Neuronal stem cell (in vitro differentiated cells): Measurements from ENCODE around the gene GLDC. TPM values are rescaled to one million over a fixed set of nuclear protein-coding genes. Genes with fewer than 3 reads are reported as not detected.
"Not testable (repeated sequence)": the region's sequence is repeated elsewhere in the genome, so short reads cannot be mapped to it uniquely, and the experiment has no call there.

Experiments used
- DNase-seq: peaks from one replicate; pipeline ENCODE4 v3.0.0-alpha.2; 2013; ENCODE audit warnings: low spot score
- H2AFZ ChIP-seq: one replicate; pipeline ENCODE4 v1.6.1; 2013; ENCODE audit warnings: mild to moderate bottlenecking, low read length, inconsistent platforms
- H2AK5ac ChIP-seq: 2 replicates; pipeline ENCODE4 v1.6.1; 2013; ENCODE audit warnings: low read depth, mild to moderate bottlenecking, inconsistent platforms, low read length, moderate library complexity, mixed read lengths
- H2BK120ac ChIP-seq: 2 replicates; pipeline ENCODE4 v1.6.1; 2013; ENCODE audit warnings: low read depth, mild to moderate bottlenecking, inconsistent platforms, low read length, moderate library complexity, mixed read lengths
- H2BK12ac ChIP-seq: one replicate; pipeline ENCODE4 v1.6.1; 2013; ENCODE audit warnings: low read length, inconsistent platforms
- H2BK15ac ChIP-seq: 2 replicates; pipeline ENCODE4 v1.6.1; 2013; ENCODE audit warnings: mild to moderate bottlenecking, low read length, inconsistent platforms, mixed read lengths
- H2BK5ac ChIP-seq: one replicate; pipeline ENCODE4 v1.6.1; 2013; ENCODE audit warnings: inconsistent platforms, mild to moderate bottlenecking, low read length, moderate library complexity
- H3K14ac ChIP-seq: one replicate; pipeline ENCODE4 v1.6.1; 2013; ENCODE audit warnings: low read length, inconsistent platforms
- H3K18ac ChIP-seq: 2 replicates; pipeline ENCODE4 v1.6.1; 2013; ENCODE audit warnings: low read length, inconsistent platforms
- H3K23ac ChIP-seq: 2 replicates; pipeline ENCODE4 v1.6.1; 2013; ENCODE audit warnings: low read depth, mild to moderate bottlenecking, mixed read lengths, low read length, inconsistent platforms; ENCODE audit not compliant: poor library complexity
- H3K27ac ChIP-seq: replicated peaks from 3 replicates; pipeline ENCODE4 v1.5.1; 2013; ENCODE audit warnings: low read length, inconsistent platforms
- H3K27me3 ChIP-seq, 3 experiments: 2 replicates each; pipeline ENCODE4 v1.6.1; 2013; ENCODE audit warnings: low read length in 3 of 3, mild to moderate bottlenecking in 2 of 3, inconsistent platforms in 1 of 3, low read depth in 1 of 3, mixed read lengths in 1 of 3, moderate library complexity in 1 of 3; ENCODE audit not compliant: control insufficient read depth in 3 of 3, insufficient read depth in 3 of 3
- H3K36me3 ChIP-seq, 2 donors: replicated peaks in 1 of 2; 2 replicates each; pipeline ENCODE4 v1.6.1; 2013; ENCODE audit warnings: low read length in 2 of 2; ENCODE audit not compliant: control insufficient read depth in 2 of 2, insufficient read depth in 2 of 2
- H3K4ac ChIP-seq: 2 replicates; pipeline ENCODE4 v1.6.1; 2013; ENCODE audit warnings: inconsistent platforms, mild to moderate bottlenecking, low read length, moderate library complexity
- H3K4me1 ChIP-seq, 2 donors: 1 replicate in 1 of 2; 2 replicates in 1 of 2; pipeline ENCODE4 v1.6.1; 2013; ENCODE audit warnings: low read length in 2 of 2, low read depth in 1 of 2; ENCODE audit not compliant: control insufficient read depth in 2 of 2, insufficient read depth in 1 of 2
- H3K4me2 ChIP-seq: one replicate; pipeline ENCODE4 v1.6.1; 2013; ENCODE audit warnings: mild to moderate bottlenecking, low read length, inconsistent platforms; ENCODE audit not compliant: insufficient read depth, poor library complexity, severe bottlenecking
- H3K4me3 ChIP-seq, 2 donors: 2 replicates each; pipeline ENCODE4 v1.5.1; 2013; ENCODE audit warnings: low read length in 2 of 2, mild to moderate bottlenecking in 2 of 2, inconsistent platforms in 1 of 2, moderate library complexity in 1 of 2
- H3K79me1 ChIP-seq: one replicate; pipeline ENCODE4 v1.6.1; 2013; ENCODE audit warnings: low read depth, mild to moderate bottlenecking, inconsistent platforms, low read length, moderate library complexity
- H3K9ac ChIP-seq: one replicate; pipeline ENCODE4 v1.6.1; 2013; ENCODE audit warnings: mild to moderate bottlenecking, low read depth, low read length, inconsistent platforms; ENCODE audit not compliant: poor library complexity
- H3K9me3 ChIP-seq, 2 donors: replicated peaks in 1 of 2; 2 replicates each; pipeline versions ENCODE3 to v1.6.1; 2013; ENCODE audit warnings: low read length in 2 of 2, mild to moderate bottlenecking in 2 of 2, inconsistent platforms in 1 of 2, low read depth in 1 of 2, mixed read lengths in 1 of 2, moderate library complexity in 1 of 2; ENCODE audit not compliant: control insufficient read depth in 2 of 2, insufficient read depth in 1 of 2
- H4K8ac ChIP-seq: one replicate; pipeline ENCODE4 v1.6.1; 2013; ENCODE audit warnings: low read depth, mild to moderate bottlenecking, inconsistent platforms, low read length, moderate library complexity
- H4K91ac ChIP-seq: one replicate; pipeline ENCODE4 v1.6.1; 2013; ENCODE audit warnings: low read length, low read depth, mild to moderate bottlenecking, inconsistent platforms; ENCODE audit not compliant: poor library complexity
- WGBS, 2 donors: extraction: QIAGEN DNeasy Blood & Tissue Kit; methylation state at CpG; one replicate each; pipeline ENCODE4 v1.1.7; 2013; ENCODE audit warnings: missing lambda C conversion rate in 2 of 2, mixed read lengths in 1 of 2; ENCODE audit not compliant: insufficient read length in 2 of 2, insufficient replicate concordance in 1 of 2; ENCODE audit errors: extremely low coverage in 2 of 2; 5-methylcytosine and 5-hydroxymethylcytosine counted together
- polyA plus RNA-seq, 2 experiments: library from polyadenylated mRNA; stranded (reverse); fragments of 200-250 nt; gene quantifications; one replicate each; pipeline ENCODE4 v1.2.3, GENCODE V29; 2013

GLDC gene
- 46.6 TPM for polyA plus RNA-seq (2013, experiment 1 of 2)
- polyA plus RNA-seq (2013, experiment 2 of 2): 46.6 TPM

GRCh38 chr9:6645355-6646292 is at the start of gene GLDC:
GLDC (minus strand) TSS chr9:6645729; CDS start chr9:6645499, 230 bp downstream.
- no peak within 1 kb of the TSS for H2BK5ac ChIP-seq
- H3K27ac ChIP-seq: peak within 1 kb of the TSS; percentile 51
- peak within 1 kb of the TSS; percentile 87 for H3K4me2 ChIP-seq
- WGBS, 2 donors: no CpG with 5 or more reads among the region's 68 CpGs
- no peak within 1 kb of the TSS for H3K4ac ChIP-seq
- peak within 1 kb of the TSS; percentile 76 for H3K23ac ChIP-seq
- peak within 1 kb of the TSS; percentile 97 for H3K9ac ChIP-seq
- peak within 1 kb of the TSS; percentile 98 for H3K18ac ChIP-seq
- no peak within 1 kb of the TSS for H2BK12ac ChIP-seq
- peak within 1 kb of the TSS; percentile 92 for H2AFZ ChIP-seq
- H2BK120ac ChIP-seq: no peak within 1 kb of the TSS
- H3K4me3 ChIP-seq: peak within 1 kb of the TSS; percentile 88 to 98
- no peaks in the 10 kb centered on the region for H3K27me3 ChIP-seq
- H4K8ac ChIP-seq: no peak within 1 kb of the TSS
- peaks cover 4% of the 10 kb centered on the region for H3K79me1 ChIP-seq
- H3K4me1 ChIP-seq: peaks cover 8 to 11% of the 10 kb centered on the region in 2 donors
- peak; percentile 87 for DNase-seq
- no peak within 1 kb of the TSS for H4K91ac ChIP-seq
- H2AK5ac ChIP-seq: no peak within 1 kb of the TSS
- H3K9me3 ChIP-seq: no peaks in the 10 kb centered on the region
- peaks cover 4 to 30% of the 10 kb centered on the region in 2 donors for H3K36me3 ChIP-seq
- peak within 1 kb of the TSS; percentile 11 for H3K14ac ChIP-seq
- no peak within 1 kb of the TSS for H2BK15ac ChIP-seq

GRCh38 chr9:6692881-6693361 is 47.4 kb upstream of the GLDC start:
- DNase-seq: no peak
- no CpG with 5 or more reads among the region's 9 CpGs for WGBS, 2 donors

DNA sequence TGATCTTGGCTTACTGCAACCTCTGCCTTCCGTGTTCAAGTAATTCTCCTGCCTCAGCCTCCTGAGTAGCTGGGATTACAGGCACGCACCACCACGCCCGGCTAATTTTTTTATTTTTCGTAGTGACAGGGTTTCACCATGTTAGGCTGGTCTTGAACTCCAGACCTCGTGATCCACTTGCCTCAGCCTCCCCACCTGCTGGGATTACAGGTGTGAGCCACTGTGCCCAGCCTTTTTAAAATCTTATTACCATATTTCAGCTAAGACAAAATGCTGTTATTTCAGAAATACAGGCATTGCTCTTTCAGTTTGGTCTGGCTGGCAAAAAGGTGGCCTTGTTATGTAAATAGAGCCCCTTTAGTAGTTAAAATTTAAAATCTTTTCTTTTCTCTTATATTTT is 46.9 kb upstream of the GLDC start:
- H3K14ac ChIP-seq: no peak overlapping the region
- H2BK15ac ChIP-seq: no peak overlapping the region
- no peak overlapping the region for H3K9ac ChIP-seq
- no peak overlapping the region for H4K91ac ChIP-seq
- no peak overlapping the region for H2BK12ac ChIP-seq
- no peaks in the 10 kb centered on the region for H3K36me3 ChIP-seq
- no CpG with 5 or more reads among the region's 6 CpGs for WGBS, 2 donors
- no peak overlapping the region for H2BK5ac ChIP-seq
- H3K18ac ChIP-seq: no peak overlapping the region
- no peaks in the 10 kb centered on the region for H3K27me3 ChIP-seq
- no peak overlapping the region for H2AK5ac ChIP-seq
- no peaks in the 10 kb centered on the region for H3K9me3 ChIP-seq
- no peak overlapping the region for H3K4ac ChIP-seq
- H3K4me1 ChIP-seq: no peaks in the 10 kb centered on the region
- H3K79me1 ChIP-seq: no peaks in the 10 kb centered on the region
- no peak overlapping the region for H3K27ac ChIP-seq
- no peak for DNase-seq
- no peak overlapping the region for H3K23ac ChIP-seq
- H4K8ac ChIP-seq: no peak overlapping the region
- H3K4me2 ChIP-seq: no peak overlapping the region
- H2AFZ ChIP-seq: no peak overlapping the region
- no peak overlapping the region for H2BK120ac ChIP-seq
- no peak overlapping the region for H3K4me3 ChIP-seq

More at GRCh38 chr9:6692881-6693361, 47.4 kb upstream of the GLDC start:
- H2BK12ac ChIP-seq: no peak overlapping the region
- H3K18ac ChIP-seq: no peak overlapping the region
- H2BK5ac ChIP-seq: no peak overlapping the region
- no peaks in the 10 kb centered on the region for H3K9me3 ChIP-seq
- no peak overlapping the region for H2BK15ac ChIP-seq
- H3K27ac ChIP-seq: no peak overlapping the region
- no peak overlapping the region for H4K8ac ChIP-seq
- H4K91ac ChIP-seq: no peak overlapping the region
- H3K4me2 ChIP-seq: no peak overlapping the region
- H3K14ac ChIP-seq: no peak overlapping the region
- no peaks in the 10 kb centered on the region for H3K36me3 ChIP-seq
- H3K4ac ChIP-seq: no peak overlapping the region
- H3K79me1 ChIP-seq: no peaks in the 10 kb centered on the region
- no peaks in the 10 kb centered on the region for H3K4me1 ChIP-seq
- no peaks in the 10 kb centered on the region for H3K27me3 ChIP-seq
- no peak overlapping the region for H2AFZ ChIP-seq
- H2AK5ac ChIP-seq: no peak overlapping the region
- H3K9ac ChIP-seq: no peak overlapping the region
- no peak overlapping the region for H3K4me3 ChIP-seq
- H3K23ac ChIP-seq: no peak overlapping the region
- no peak overlapping the region for H2BK120ac ChIP-seq

DNA sequence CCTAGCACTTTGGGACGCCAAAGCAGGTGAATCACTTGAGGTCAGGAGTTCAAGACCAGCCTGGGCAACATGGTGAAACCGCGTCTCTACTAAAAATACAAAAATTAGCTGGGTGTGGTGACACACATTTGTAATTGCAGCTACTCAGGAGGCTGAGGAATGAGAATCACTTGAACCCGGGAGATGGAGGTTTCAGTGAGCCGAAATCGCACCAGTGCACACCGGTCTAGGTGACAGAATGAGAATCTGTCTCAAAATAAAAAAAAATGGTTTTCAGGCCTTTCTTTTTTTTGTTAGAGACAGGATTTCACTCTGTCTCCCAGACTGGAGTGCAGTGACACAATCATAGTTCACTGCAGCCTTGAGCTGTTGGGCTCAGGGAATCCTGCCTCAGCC is 45.1 kb upstream of the GLDC start:
- H4K91ac ChIP-seq, H2BK5ac ChIP-seq, H3K9me3 ChIP-seq, DNase-seq, H2BK12ac ChIP-seq, H3K4me3 ChIP-seq, H3K23ac ChIP-seq, H2BK120ac ChIP-seq, H3K18ac ChIP-seq, H2AFZ ChIP-seq, H3K36me3 ChIP-seq, H3K9ac ChIP-seq, H3K4me1 ChIP-seq, H3K27ac ChIP-seq, H3K27me3 ChIP-seq, H3K14ac ChIP-seq, H2AK5ac ChIP-seq, H2BK15ac ChIP-seq, H3K4me2 ChIP-seq, H3K79me1 ChIP-seq, H3K4ac ChIP-seq, H4K8ac ChIP-seq: not testable (repeated sequence)
- WGBS, 2 donors: no CpG with 5 or more reads among the region's 7 CpGs
